Mesothelial cell of epicardium (in vitro differentiated cells): ENCODE measurements around the gene IFT122. TPM values are rescaled to one million over a fixed set of nuclear protein-coding genes. Genes with fewer than 3 reads are reported as not detected.

ENCODE experiments used
- DNase-seq, 2 experiments: peaks; one replicate each; pipeline ENCODE4 v3.0.0; 2021; ENCODE audit warnings: low spot score in 2 of 2; ENCODE audit not compliant: unreplicated experiment in 2 of 2
- H3K27ac Mint-ChIP-seq: 2 replicates; pipeline ENCODE4 v1.8.0; 2021; ENCODE audit warnings: mixed read lengths
- H3K27me3 Mint-ChIP-seq: 2 replicates; pipeline ENCODE4 v1.8.0; 2021; ENCODE audit warnings: low read depth, mixed read lengths
- H3K36me3 Mint-ChIP-seq: 2 replicates; pipeline ENCODE4 v1.8.0; 2021; ENCODE audit warnings: mixed read lengths
- H3K4me1 Mint-ChIP-seq: 2 replicates; pipeline ENCODE4 v1.8.0; 2021; ENCODE audit warnings: mixed read lengths
- H3K4me3 Mint-ChIP-seq: 2 replicates; pipeline ENCODE4 v1.8.0; 2021; ENCODE audit warnings: mild to moderate bottlenecking, moderate library complexity, mixed read lengths
- H3K9me3 Mint-ChIP-seq: 2 replicates; pipeline ENCODE4 v1.8.0; 2021; ENCODE audit warnings: mixed read lengths
- total RNA-seq: library from RNA; stranded (reverse); gene quantifications from 3 replicates; pipeline ENCODE4 v1.2.1, GENCODE V29; 2021
- TF ChIP-seq, protein P1 (sequence below): fragments of 200-600 bp; sonication (generic); IDR thresholded peaks from one replicate; pipeline ENCODE4 v1.5.0; 2021; ENCODE audit warnings: antibody characterized with exemption; ENCODE audit not compliant: unreplicated experiment

Gene IFT122
- total RNA-seq, 1 donor from 2014 or later: 48.0 TPM

DNA sequence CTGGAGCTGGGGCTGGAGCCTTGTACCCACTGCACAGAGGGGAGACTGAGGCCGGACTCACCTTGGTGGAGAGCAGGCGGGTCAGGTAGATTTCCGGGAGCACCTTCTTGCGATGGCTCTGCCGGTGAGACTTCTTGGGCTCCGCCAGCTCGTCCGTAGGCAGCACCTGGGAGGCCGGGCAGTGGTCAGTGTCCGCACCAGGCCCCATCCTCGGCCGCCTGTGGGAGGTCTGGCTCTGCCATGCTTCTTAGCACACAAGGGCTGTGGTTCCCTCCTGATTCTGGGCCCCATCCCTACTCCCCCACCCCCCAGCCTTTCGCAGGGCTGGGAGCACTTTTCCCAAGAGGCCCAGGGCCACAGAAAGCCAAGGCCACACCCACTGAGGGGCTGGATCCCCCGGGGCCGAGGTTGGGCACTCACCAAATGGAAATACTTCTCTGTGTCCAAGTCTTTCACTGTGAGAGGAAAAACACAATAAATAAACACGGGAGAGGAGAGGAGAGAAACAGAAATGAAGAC lies 120.3 kb downstream of the IFT122 start:
- H3K27me3 Mint-ChIP-seq: no peaks in the 10 kb centered on the region
- no peak for DNase-seq
- TF ChIP-seq, protein P1, sequence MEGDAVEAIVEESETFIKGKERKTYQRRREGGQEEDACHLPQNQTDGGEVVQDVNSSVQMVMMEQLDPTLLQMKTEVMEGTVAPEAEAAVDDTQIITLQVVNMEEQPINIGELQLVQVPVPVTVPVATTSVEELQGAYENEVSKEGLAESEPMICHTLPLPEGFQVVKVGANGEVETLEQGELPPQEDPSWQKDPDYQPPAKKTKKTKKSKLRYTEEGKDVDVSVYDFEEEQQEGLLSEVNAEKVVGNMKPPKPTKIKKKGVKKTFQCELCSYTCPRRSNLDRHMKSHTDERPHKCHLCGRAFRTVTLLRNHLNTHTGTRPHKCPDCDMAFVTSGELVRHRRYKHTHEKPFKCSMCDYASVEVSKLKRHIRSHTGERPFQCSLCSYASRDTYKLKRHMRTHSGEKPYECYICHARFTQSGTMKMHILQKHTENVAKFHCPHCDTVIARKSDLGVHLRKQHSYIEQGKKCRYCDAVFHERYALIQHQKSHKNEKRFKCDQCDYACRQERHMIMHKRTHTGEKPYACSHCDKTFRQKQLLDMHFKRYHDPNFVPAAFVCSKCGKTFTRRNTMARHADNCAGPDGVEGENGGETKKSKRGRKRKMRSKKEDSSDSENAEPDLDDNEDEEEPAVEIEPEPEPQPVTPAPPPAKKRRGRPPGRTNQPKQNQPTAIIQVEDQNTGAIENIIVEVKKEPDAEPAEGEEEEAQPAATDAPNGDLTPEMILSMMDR: no peak
- peaks cover 6% of the 10 kb centered on the region for H3K4me1 Mint-ChIP-seq
- H3K36me3 Mint-ChIP-seq: no peaks in the 10 kb centered on the region
- H3K4me3 Mint-ChIP-seq: no peak overlapping the region
- H3K9me3 Mint-ChIP-seq: no peaks in the 10 kb centered on the region
- H3K27ac Mint-ChIP-seq: peak overlapping the region; percentile 64

GRCh38 chr3:129560911-129561594 lies 121.0 kb downstream of the IFT122 start:
- no peak overlapping the region for H3K4me3 Mint-ChIP-seq
- peak overlapping the region; percentile 64 for H3K27ac Mint-ChIP-seq
- no peaks in the 10 kb centered on the region for H3K36me3 Mint-ChIP-seq
- no peak for DNase-seq
- H3K9me3 Mint-ChIP-seq: no peaks in the 10 kb centered on the region
- peaks cover 6% of the 10 kb centered on the region for H3K4me1 Mint-ChIP-seq
- H3K27me3 Mint-ChIP-seq: no peaks in the 10 kb centered on the region
- TF ChIP-seq, protein P1: no peak

DNA sequence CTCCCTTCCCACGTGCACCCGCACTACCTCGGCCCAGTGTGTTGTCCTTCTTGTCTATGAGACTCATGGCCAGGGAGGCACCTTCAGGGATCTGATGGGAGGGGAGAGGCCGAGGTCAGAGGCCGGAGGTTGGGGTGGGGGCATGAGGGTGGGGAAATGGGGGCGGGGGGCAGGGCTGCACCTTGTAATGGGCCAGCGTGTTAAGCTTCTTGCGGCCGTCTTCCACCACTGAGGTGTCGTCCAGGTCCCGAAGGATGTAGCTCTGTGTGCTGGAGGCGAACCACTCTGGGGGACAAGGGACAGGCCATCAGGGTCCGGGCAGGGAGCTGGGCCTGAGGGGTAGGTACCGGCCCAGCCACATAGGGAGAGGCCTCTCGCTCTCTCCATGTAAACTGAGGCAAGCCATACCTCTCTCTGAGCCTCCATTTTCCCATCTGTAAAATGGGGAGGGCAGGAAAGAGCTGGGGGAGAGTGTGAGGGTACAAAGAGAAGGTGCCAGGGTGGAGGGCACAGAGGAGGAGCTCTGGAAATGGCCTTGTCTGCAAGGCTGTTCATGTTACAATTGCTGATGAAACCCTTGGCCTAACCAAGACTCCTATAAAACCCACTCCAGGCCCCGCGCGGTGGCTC lies 121.7 kb downstream of the IFT122 start:
- Mint-ChIP-seq H3K4me3 (no peak overlapping the region), H3K9me3 (no peaks in the 10 kb centered on the region), H3K4me1 (peaks cover 6% of the 10 kb centered on the region), H3K27ac (no peak overlapping the region), H3K27me3 (no peaks in the 10 kb centered on the region), H3K36me3 (no peaks in the 10 kb centered on the region)
- TF ChIP-seq, protein P1: no peak
- DNase-seq: no peak

- no peak for DNase-seq
- Mint-ChIP-seq H3K27ac (no peak overlapping the region), H3K4me3 (no peak overlapping the region), H3K36me3 (no peaks in the 10 kb centered on the region), H3K9me3 (no peaks in the 10 kb centered on the region), H3K4me1 (peaks cover 6% of the 10 kb centered on the region), H3K27me3 (no peaks in the 10 kb centered on the region)
- TF ChIP-seq, protein P1: no peak
These were observed 122.8 kb downstream of the IFT122 start for GRCh38 chr3:129562803-129563202.

GRCh38 chr3:129563332-129563731 lies 123.3 kb downstream of the IFT122 start:
- TF ChIP-seq, protein P1: no peak
- H3K9me3 Mint-ChIP-seq: no peaks in the 10 kb centered on the region
- no peak for DNase-seq
- peaks cover 6% of the 10 kb centered on the region for H3K4me1 Mint-ChIP-seq
- no peak overlapping the region for H3K4me3 Mint-ChIP-seq
- H3K27me3 Mint-ChIP-seq: no peaks in the 10 kb centered on the region
- H3K27ac Mint-ChIP-seq: no peak overlapping the region
- no peaks in the 10 kb centered on the region for H3K36me3 Mint-ChIP-seq
